ENCODE data around the gene RASAL3. TPM values are rescaled to one million over a fixed set of nuclear protein-coding genes. Genes with fewer than 3 reads are reported as not detected.
"Not testable (repeated sequence)": the region's sequence is repeated elsewhere in the genome, so short reads cannot be mapped to it uniquely, and the experiment has no call there.

The RASAL3 gene
- total RNA-seq, 1 experiment from 2014 or later = not detected

DNA sequence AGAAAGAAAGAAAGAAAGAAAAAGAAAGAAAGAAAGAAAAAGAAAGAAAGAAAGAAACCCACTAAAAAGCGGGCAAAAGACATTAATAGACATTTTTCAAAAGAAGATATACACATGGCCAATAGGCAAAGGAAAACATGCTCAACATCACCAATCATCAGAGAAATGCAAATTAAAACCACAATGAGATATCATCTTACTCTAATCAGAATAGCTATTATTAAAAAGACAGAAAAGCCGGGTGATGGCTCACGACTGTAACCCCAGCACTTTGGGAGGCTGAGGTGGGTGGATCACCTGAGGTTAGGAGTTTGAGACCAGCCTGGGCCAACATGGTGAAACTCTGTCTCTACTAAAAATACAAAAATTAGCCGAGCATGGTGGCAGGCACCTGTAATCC, 9.5 kb upstream of the RASAL3 start:
- DNase-seq (ENCODE audit: low spot score) = not testable (repeated sequence)

DNA sequence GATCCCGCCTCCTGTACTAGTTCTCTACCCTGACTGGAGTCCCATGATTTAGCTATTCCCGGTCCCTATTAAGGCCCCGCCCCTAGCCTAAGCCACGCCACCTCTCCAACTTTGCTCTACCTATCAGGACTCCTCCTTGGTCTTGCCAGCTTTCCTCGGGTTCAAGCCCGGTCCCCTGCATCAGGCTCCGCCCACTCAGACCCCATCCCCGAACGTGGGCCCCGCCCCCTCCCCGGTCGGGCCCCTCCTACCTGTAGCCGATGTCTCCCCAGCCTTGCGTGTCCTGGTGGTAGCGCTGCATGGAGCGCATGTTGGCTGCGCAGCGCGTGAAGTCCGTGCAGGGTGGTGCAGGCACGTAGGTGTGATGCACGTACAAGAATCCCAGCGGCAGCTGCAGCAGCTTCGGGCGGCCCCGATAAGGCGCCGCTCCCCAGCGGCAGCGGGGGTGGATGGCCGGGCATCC, 7.3 kb upstream of the RASAL3 start:
- DNase-seq (ENCODE audit: low spot score) = no peak

DNA sequence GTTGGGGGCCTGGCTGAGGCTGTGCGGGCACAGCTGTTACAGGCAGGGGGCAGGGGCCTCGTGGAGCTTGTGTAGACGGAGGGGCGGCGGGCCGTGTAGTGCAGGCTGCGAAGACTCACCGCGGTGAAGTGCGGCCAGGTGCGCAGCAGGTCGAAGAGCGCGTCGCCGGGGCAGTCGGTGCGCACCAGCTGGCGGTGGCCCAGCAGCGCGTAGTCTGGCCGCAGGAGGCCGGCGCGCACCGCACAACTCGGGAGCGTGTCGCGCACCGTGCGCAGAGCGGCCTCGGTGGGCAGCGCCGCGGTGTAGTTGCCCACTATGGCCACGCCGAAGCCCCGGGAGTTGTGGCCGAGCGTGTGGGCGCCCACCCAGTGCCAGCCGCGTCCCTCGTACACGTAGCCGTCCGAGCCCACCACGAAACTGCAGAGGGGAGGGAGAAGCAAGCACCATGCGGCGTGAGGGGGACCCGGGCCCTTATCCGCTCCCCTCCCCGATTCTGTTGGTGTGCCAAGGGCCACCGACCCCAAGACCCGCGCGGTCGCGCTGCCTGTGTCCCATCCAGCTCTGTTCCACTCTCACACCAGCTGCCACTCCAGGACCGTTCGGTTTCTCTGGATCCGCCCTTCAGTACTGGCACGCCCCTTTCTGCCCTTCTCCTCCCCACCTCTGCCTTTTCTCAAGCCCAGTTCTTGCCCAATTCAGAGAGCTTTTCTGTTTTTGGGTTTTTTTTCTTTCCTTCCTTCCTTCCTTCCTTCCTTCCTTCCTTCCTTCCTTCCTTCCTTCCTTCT, 5.4 kb upstream of the RASAL3 start:
- no peak for DNase-seq (ENCODE audit: low spot score)

DNA sequence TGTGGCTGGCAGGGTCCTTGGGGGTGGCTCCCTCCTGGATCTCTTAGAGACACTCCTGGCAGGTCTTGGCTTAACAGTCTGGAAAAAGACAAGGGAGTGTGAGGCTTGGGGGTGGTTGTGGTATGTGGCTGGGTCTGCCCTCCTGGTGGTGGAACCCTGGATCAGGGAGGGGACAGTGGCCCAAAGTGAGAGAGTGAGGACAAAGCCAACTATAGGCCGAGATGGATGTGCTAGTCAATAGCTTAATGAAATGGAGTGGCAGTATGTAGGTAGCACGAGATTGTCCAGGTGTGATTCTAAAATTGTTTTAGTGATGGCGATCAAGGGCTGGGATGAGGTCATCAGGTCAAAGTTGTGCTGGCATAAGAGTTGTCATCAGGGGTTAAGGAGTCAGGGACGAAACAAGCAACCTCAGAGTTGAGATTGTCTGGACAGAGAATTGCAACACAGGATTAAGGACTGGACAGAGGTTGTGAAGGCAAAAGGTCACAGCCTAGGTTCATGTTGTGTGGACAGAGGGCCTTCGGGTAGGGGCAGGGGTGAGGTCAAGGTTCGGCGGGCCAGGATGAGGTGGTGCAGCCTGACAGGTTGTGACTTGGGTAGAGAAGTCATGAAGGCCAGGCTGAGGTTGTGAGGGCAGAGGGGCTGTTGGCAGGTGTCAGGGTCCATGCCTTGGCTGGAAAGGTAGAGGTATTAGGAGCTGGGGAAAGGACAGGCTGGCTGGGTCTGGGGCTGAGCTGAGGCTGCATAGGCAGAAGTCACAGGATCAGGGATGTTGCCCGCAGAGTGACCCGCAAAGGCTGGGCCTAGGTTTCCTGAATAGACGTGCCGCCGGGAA, 4.5 kb upstream of the RASAL3 start:
- DNase-seq (ENCODE audit: low spot score) = no peak

DNA sequence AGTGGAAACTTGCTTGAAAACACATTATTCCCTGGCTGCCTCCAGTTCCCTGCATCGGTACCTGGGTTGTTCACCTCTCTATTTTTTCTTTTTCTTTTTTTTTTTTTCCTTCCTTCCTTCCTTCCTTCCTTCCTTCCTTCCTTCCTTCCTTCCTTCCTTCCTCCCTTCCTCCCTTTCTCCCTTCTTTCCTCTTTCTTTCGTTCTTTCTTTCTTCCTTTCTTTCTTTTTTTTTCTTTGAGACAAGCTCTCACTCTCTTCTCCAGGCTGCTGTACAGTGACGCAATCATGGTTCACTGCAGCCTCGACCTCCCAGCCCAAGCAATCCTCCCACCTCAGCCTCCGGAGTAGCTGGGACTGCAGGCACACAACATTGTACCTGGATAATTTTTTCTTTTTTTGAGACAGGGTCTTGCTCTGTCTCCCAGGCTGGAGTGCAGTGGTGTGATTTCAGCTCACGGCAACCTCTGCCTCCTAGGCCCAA, 3.4 kb upstream of the RASAL3 start:
- no peak for DNase-seq (ENCODE audit: low spot score)

DNA sequence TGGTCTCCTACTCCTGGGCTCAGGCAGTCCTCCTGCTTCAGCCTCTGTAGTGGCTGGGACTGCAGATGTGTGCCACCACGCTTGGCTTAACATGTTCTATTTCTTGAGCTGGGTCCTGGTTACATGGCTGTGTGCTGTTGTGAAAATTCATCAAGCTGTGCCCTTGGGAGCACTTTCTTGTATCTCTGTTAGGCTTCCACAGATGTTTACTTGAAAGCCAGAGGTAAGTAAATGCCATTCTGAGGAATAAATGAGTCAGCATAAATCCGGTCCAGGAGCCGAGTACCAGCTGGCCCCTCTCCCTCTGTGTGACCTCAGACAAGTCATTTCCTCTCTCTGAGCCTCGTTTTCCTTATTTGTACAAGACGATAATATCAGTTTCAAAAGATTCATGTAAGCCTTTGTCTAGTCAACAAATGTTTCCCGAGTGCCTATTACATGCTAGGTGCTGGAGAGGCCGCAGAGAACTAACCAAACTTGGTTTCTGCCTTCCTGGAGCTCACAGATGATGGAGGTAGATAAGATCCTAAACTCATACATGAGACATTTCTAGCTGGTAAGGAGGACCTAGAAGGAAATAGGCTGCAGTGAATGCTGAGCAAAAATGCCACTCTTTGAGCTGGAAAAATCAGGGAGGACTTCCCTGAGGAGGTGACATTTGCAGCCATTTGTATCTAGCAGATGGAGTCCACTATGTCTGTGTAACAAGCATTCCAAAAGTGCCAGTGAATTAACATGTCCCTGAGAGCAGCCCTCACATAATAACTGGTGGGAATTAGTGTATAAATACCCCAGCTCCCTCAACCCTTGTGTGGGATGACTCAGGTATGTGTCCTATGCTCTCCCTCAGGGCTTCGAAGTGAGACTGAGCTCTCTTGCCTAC, 2.7 kb upstream of the RASAL3 start:
- peak; percentile 14 for DNase-seq (ENCODE audit: low spot score)

DNA sequence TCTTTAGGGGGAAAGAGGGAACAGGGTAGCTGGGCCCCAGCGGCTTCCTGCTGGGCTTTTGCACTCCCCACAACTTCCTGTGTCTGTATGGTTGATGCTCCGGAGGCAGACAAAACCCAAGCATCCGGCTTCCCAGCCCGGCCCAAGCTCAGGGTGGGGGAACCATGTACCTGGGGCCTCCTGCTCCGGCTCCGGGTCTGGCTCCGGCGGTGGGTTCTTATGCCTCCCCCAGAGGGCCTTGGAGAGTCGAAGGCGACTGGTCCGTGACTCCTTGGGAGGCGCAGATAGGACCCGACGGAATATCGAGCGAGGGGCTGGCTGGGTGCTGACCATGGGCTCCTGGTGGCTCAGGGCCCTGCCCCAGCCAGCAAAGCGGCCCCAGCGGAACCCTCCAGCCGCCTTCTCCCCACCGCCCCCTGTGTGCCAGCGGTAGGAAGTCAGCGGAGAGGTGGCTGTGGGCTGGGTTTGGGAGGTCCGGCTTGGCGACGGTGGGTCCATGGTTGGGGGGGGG, 428 bp downstream of the RASAL3 start:
- no peak for DNase-seq (ENCODE audit: low spot score)

DNA sequence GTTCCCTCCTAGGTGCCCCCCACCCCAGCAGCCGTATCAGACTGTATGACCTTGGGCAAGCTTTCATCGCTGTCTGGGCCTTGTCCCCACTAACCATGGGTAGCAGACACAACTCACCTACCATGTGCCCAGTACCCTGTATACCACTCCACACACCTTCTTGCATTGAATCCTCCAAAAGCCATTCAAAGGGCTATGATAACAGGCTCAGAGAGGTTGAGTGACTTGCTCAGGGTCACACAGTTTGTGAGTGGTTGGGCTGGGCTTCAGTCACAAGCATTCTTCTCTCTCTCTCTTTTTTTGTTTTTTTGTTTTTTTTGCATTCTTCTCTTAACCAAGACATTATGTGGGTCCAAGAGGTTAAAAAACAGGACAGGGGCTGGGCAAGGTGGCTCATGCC, 2.6 kb downstream of the RASAL3 start:
- DNase-seq (ENCODE audit: low spot score) = no peak

DNA sequence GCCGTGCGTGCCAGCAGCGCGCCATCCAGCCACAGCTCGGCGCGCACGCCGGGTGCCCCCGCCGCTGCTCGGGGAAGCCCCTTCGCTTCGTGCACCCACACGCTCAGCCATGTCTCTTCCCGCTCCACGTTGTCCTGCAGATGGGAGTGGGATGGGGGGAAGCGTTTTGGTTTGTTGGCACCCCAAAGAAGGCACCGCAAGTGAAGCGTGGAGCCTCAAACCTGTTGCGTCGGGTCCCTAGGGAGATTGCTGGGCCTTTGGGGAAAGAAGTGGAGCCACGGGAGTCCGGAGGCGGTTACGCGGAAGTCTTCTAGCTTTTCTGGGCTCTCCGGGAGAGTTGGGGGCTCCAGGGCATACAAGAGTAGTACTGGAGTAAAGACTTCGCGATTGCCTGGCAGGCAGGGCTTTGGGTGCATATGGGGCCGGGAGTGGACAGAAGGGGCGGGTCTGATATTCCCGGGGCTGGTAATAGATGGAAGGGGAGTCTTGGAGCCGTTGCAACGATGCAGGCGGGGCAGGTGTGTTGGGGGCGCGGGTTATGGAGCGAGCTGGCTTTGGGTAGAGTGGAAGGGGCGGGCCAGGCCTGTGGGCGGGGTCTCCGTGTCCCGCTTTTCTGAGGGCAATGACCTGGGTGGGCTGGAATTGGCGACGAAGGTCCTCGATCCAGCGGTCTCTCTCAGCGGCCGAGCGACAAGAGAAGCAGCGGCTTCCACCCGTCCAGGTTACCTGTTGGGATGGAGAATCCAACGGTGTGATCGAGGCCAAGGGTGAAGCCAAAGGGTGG, 6.5 kb downstream of the RASAL3 start:
- DNase-seq (ENCODE audit: low spot score) = no peak

DNA sequence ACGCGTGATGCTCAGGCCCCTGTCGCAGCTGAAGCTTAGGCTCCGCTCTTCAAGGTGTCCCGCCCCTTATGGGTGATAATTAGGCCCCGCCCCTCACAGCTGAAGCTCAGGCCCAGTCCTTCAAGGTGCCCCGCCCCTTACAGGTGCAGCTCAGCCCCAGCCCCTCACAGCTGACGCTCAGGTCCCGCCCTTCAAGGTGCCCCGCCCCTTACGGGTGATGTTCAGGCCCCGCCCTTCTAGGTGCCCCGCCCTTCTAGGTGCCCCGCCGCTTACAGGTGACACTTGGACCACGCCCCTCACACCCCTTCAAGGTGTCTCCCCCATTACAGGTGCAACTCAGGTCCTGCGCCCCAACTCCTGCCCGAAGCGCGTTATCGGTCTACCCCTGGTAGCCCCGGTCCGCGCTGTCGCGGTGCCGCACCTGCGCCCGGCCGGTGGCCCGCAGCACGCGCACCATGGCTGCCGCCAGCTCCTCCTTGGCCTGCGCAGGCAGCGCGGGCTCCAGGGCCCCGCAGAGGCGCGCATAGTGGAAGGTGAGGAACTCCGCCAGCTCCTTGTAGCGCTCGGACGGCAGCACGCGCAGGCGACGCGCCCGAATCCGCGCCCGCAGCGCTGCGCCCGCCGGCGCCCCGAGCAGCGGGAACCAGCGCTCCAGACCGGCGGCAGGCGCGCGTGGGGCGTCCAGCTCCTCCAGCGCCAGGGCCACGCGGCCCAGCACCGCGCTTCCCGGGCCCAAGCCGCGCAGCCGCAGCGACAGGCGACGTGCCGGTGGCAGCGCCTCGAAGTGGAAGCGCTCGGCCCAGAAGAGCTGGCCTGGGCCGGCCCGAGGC, 7.3 kb downstream of the RASAL3 start:
- no peak for DNase-seq (ENCODE audit: low spot score)

DNA sequence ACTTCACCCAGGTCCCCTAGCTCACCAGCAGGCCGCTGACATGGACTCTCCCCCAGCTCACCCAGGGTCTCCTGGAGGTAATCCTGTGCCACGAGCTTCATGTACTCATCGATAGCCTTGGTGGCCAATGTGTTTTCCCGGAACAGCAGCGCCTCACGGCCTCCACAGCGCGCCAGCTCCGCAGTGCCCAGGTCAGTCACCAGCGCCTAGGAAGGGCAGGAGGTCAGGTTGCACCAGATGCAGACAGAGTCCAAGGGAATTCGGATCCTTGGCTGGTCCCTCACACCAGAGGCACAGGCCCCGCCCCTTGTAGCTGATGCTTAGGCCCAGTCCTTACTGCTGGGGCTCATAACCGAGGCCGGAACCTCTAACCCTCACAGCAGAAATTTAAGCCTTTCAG, 7.9 kb downstream of the RASAL3 start:
- no peak for DNase-seq (ENCODE audit: low spot score)

DNA sequence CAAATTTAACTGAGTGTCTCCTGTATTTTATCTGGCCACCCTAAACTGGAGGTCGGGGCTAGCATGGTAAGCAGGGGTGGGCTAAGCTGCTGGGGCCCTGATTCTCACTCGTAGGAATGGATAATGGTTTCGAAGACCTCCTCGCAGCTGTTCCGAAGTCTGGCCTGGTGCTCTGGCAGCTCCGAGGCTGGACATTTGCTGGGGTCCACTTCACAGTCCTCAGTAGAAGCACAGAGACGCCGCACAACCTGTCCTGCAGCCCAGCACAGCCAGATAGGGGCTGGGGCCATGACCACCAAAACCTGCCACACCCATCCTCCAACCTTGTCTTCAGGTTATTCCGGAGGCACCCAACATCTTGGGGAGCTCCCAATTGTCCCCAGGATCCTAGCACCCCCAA, 8.3 kb downstream of the RASAL3 start:
- no peak for DNase-seq (ENCODE audit: low spot score)

DNA sequence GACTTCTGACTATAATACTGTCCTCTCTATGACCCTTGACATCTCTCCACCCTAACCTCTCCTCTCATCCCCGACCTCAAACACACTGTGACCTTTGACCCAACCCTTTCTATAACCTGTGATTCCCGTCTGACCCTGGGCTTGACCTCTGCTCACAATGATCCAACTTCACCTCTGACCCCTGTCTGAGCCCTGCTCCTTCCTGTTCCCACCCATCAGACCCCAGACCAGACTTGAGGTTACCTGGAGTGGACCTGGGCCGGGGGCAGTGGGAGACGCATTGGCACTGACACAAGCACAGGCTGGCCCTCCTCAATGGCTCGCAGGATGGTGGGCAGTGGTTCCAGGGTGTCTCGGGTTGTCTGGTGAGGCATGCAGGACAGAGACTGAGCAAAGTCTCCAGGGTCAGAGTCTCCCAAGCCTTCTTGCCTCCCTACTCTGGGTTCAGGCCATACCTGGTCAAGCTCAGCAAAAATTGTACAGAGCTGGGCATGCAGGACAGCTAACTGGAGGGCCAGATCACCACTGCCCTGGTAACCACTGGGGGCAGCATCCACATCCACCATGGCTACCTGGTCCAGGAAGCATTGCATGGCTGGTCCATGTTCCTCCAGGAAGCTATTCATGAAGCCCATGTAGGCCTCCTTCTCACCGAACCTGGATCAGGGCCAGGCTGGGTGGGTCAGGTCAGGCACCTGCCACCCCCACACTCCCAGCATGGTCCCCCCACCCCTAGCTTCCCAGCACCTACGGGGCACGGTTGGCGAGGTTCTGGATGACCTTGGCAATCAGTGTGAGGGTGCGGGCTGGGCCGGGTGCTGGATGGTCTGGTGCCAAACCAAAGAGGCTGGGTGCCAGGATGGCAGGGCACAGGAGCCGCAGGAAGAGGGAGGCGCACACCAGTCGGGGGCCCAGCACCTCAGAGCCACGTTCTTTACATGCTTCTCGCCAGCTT, 10.2 kb downstream of the RASAL3 start:
- no peak for DNase-seq (ENCODE audit: low spot score)

DNA sequence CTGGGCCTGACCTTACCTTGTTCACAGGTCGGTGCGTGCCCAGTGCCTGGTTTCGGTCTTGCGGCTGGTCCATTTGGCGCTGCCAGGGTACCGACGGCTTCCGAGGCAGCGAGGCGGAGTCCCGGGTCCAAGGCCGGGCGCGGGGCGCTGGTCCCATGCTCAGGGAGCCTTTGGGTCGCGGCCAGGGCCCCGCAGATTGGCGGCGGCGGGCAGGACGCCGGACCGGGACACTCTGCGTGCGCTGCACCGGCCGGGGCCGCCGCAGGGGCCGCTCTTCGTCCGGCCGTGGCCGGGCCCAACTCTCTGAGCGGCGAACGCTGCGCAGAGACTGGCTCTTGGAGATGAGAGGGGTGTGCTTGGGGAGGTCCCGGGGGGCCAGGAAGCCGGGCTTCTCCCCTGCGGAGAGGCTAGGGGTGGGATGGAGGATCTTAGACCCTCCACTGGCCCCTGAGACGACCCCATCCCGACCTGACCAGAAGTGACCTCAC, 11.2 kb downstream of the RASAL3 start:
- no peak for DNase-seq (ENCODE audit: low spot score)

DNA sequence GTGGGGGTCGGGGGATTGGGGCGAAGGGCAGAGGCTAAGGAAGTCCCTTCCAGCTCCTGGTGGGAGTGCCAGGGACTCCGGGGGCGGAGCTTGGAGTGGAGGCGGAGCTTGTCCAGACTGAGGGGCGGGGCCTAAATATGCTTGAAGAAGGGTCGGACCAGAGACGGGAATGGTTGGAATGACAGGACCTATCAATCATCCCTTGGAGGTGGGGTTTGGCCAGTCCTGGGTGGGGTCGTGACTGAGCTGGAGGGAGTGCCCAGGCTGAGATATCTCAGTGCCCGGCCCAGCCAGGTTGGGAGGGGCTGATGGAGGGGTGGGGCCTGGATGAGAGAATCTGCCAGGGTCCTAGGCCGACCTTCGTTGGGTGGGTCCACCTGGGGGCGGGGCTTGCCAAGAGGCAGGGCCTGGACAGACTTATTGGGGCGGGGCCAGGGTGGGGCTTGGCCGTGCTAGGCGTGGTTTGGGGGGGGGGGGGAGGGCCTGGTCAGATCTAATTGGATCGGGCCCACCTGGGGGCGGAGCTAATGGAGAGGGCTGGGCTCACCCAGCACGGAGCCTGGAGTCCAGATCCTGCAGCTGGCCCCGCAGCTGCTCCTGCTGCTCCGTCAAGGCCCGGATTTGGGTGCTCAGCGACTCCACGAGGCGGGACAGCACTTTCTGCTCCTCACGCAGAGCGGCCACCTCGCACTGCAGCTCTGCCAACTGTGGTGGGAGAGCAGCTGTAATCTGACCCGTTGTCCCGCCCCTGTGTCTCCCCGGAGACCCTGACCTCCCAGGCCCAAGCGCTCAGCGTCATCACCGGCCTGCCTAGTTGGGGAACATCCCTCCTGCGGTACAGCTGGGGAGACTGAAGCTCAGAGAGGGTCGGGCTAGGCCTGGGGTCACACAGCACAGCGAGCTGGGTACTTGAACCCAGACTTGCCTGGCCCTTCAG, 12.0 kb downstream of the RASAL3 start:
- peak; percentile 36 for DNase-seq (ENCODE audit: low spot score)

DNA sequence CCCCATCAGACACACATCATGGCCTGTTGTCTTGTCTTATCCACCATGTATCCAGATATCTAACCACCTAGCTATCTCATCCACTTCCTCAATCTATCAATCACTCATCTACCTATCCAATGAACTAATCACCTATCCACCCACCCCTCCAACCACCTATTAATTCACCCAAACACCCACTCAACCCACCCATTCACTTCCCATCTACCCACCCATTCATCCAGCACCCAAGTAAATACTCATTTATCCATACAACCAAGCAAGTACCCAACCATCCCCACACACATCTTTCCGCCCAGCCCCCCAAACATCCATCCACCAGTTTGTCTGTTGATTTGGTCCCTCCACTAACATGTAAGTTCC, 13.8 kb downstream of the RASAL3 start:
- no peak for DNase-seq (ENCODE audit: low spot score)
